ENCODE measurements around the gene ANKRD55.

DNA sequence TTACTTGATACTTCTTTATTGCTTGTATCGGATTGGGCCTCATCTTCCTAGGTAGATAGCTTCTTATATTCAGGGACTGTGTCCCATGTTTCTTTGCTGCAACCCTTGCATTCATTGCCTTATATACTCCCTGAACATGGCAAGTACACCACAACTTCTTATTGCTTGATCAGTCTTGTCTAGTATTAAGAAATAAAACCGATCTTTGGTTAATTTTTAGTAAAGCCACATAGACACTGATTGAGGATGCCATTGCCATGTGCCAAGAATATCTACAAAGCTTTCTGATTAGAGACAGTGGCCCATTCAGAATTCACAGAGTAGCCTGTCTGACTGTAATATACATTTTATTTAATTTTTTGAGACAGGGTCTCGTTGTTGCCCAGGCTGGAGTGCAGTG, 34.7 kb upstream of the ANKRD55 start:
- no peak for TF ChIP-seq EZH2 (IDR thresholded peaks at IDR 0.05; ENCODE audit: low read depth)
- TF ChIP-seq, protein P1, sequence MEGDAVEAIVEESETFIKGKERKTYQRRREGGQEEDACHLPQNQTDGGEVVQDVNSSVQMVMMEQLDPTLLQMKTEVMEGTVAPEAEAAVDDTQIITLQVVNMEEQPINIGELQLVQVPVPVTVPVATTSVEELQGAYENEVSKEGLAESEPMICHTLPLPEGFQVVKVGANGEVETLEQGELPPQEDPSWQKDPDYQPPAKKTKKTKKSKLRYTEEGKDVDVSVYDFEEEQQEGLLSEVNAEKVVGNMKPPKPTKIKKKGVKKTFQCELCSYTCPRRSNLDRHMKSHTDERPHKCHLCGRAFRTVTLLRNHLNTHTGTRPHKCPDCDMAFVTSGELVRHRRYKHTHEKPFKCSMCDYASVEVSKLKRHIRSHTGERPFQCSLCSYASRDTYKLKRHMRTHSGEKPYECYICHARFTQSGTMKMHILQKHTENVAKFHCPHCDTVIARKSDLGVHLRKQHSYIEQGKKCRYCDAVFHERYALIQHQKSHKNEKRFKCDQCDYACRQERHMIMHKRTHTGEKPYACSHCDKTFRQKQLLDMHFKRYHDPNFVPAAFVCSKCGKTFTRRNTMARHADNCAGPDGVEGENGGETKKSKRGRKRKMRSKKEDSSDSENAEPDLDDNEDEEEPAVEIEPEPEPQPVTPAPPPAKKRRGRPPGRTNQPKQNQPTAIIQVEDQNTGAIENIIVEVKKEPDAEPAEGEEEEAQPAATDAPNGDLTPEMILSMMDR (conservative IDR thresholded peaks at IDR 0.05), result no peak

All from PC-9 (cell line).